GM20000 (cell line): ENCODE results near the gene CAMK2G.

ENCODE experiments used
- DNase-seq: peaks from one replicate; pipeline ENCODE4 v3.0.0; 2012; ENCODE audit warnings: low spot score
- CTCF ChIP-seq: IDR thresholded peaks from 2 replicates; pipeline ENCODE4 v1.5.1; 2012; ENCODE audit warnings: mild to moderate bottlenecking, control low read depth; ENCODE audit errors: extremely low read depth, missing control alignments

The CAMK2G gene

GRCh38 chr10:73819081-73819480, 55.3 kb downstream of the CAMK2G start:
- DNase-seq: no peak
- no peak for TF ChIP-seq CTCF

- DNase-seq: no peak
Measured at GRCh38 chr10:73818402-73818801, 56.0 kb downstream of the CAMK2G start.

GRCh38 chr10:73817826-73818225, 56.5 kb downstream of the CAMK2G start:
- no peak for DNase-seq
- TF ChIP-seq CTCF: no peak

More at GRCh38 chr10:73818402-73818801, 56.0 kb downstream of the CAMK2G start:
- TF ChIP-seq CTCF: no peak

GRCh38 chr10:73816917-73817729, 57.2 kb downstream of the CAMK2G start:
- DNase-seq: no peak
- no peak for TF ChIP-seq CTCF

- DNase-seq: no peak
- TF ChIP-seq CTCF: no peak
Measured at GRCh38 chr10:73815719-73816030, 58.7 kb downstream of the CAMK2G start.

GRCh38 chr10:73814896-73815718, 59.2 kb downstream of the CAMK2G start:
- TF ChIP-seq CTCF: no peak
- DNase-seq: peak; percentile 51

GRCh38 chr10:73814276-73814895, 60.0 kb downstream of the CAMK2G start:
- DNase-seq: no peak
- TF ChIP-seq CTCF: no peak
